GM21390 (cell line): Measurements from ENCODE around the gene ZNF280C.
"Not testable (repeated sequence)": the region's sequence is repeated elsewhere in the genome, so short reads cannot be mapped to it uniquely, and the experiment has no call there.

Experiments
- ATAC-seq: cut with Tn5 transposase; IDR thresholded peaks from one replicate; pipeline ENCODE4 v1.9.1; 2021; ENCODE audit not compliant: unreplicated experiment

ZNF280C gene

GRCh38 chrX:130268449-130269170, at the start of gene ZNF280C:
Gene ZNF280C (minus strand): TSS chrX:130268899. CDS start chrX:130260449, 8,450 bp downstream.
- ATAC-seq = peak; percentile 91

GRCh38 chrX:130304587-130305368, 36.1 kb upstream of the ZNF280C start:
- no peak for ATAC-seq

GRCh38 chrX:130301977-130302376, 33.3 kb upstream of the ZNF280C start:
- ATAC-seq = no peak

GRCh38 chrX:130301405-130301804, 32.7 kb upstream of the ZNF280C start:
- ATAC-seq = no peak

GRCh38 chrX:130300010-130300282, 31.2 kb upstream of the ZNF280C start:
- no peak for ATAC-seq

- no peak for ATAC-seq
Observed at GRCh38 chrX:130299279-130300009, 30.7 kb upstream of the ZNF280C start.

GRCh38 chrX:130296743-130297142, 28.0 kb upstream of the ZNF280C start:
- no peak for ATAC-seq

GRCh38 chrX:130296297-130296678, 27.6 kb upstream of the ZNF280C start:
- ATAC-seq = no peak

GRCh38 chrX:130295519-130296296, 27.0 kb upstream of the ZNF280C start:
- no peak for ATAC-seq

GRCh38 chrX:130287071-130287770, 18.5 kb upstream of the ZNF280C start:
- no peak for ATAC-seq

GRCh38 chrX:130285710-130286109, 17.0 kb upstream of the ZNF280C start:
- ATAC-seq = no peak

GRCh38 chrX:130285069-130285620, 16.4 kb upstream of the ZNF280C start:
- no peak for ATAC-seq

- ATAC-seq = no peak
Observed at GRCh38 chrX:130282151-130282550, 13.5 kb upstream of the ZNF280C start.

GRCh38 chrX:130280901-130281300, 12.2 kb upstream of the ZNF280C start:
- no peak for ATAC-seq

GRCh38 chrX:130272253-130272652, 3.6 kb upstream of the ZNF280C start:
- not testable (repeated sequence) for ATAC-seq

GRCh38 chrX:130269391-130269790, 692 bp upstream of the ZNF280C start:
- ATAC-seq = not testable (repeated sequence)

GRCh38 chrX:130267956-130268448, 697 bp downstream of the ZNF280C start:
- ATAC-seq = peak; percentile 4

GRCh38 chrX:130264573-130264972, 4.1 kb downstream of the ZNF280C start:
- no peak for ATAC-seq

- ATAC-seq = no peak
Observed at GRCh38 chrX:130263016-130263415, 5.7 kb downstream of the ZNF280C start.

- ATAC-seq = no peak
Observed at GRCh38 chrX:130262231-130262630, 6.5 kb downstream of the ZNF280C start.
